Neural cell (in vitro differentiated cells): ENCODE measurements around the gene CYP11A1. TPM values are rescaled to one million over a fixed set of nuclear protein-coding genes. Genes with fewer than 3 reads are reported as not detected.

Experiments used
- H2AFZ ChIP-seq: fragments of 200-600, 300-800 bp; sonication (generic), shearing (Covaris generic); 2 replicates; pipeline ENCODE4 v1.6.0; 2014; ENCODE audit warnings: low read depth, mild to moderate bottlenecking, antibody characterized with exemption, low read length, moderate library complexity
- H3F3A ChIP-seq: fragments of 200-600 bp; shearing (Covaris generic); 2 replicates; pipeline ENCODE4 v1.6.1; 2016; ENCODE audit warnings: mild to moderate bottlenecking, moderate library complexity, mixed read lengths, antibody characterized with exemption, low read length; ENCODE audit not compliant: insufficient read depth, poor library complexity, severe bottlenecking
- H3K27ac ChIP-seq: fragments of 200-600, 300-800 bp; sonication (generic), shearing (Covaris generic); 2 replicates; pipeline ENCODE4 v1.5.1; 2014; ENCODE audit warnings: mild to moderate bottlenecking, low read length, moderate library complexity
- H3K27me3 ChIP-seq: fragments of 300-800, 200-600 bp; sonication (generic), shearing (Covaris generic); 2 replicates; pipeline ENCODE4 v1.6.0; 2014; ENCODE audit warnings: mild to moderate bottlenecking, low read depth, low read length, moderate library complexity; ENCODE audit not compliant: insufficient read depth
- H3K36me3 ChIP-seq: fragments of 300-800, 200-600 bp; sonication (generic), shearing (Covaris generic); 2 replicates; pipeline ENCODE4 v1.5.1; 2014; ENCODE audit warnings: mild to moderate bottlenecking, antibody characterized with exemption, low read length, moderate library complexity; ENCODE audit not compliant: insufficient read depth
- H3K4me2 ChIP-seq: fragments of 300-800, 200-600 bp; sonication (generic), shearing (Covaris generic); 2 replicates; pipeline ENCODE4 v1.6.0; 2014; ENCODE audit warnings: mild to moderate bottlenecking, low read length
- H3K4me3 ChIP-seq: fragments of 300-800, 200-600 bp; sonication (generic), shearing (Covaris generic); 2 replicates; pipeline ENCODE4 v1.5.1; 2014; ENCODE audit warnings: mild to moderate bottlenecking, low read length, moderate library complexity
- H3K79me2 ChIP-seq: fragments of 200-600 bp; shearing (Covaris generic); replicated peaks from 2 replicates; pipeline ENCODE4 v1.6.0; 2014; ENCODE audit warnings: mild to moderate bottlenecking, low read length, moderate library complexity; ENCODE audit not compliant: insufficient read depth
- H3K9ac ChIP-seq: fragments of 300-800, 200-600 bp; sonication (generic), shearing (Covaris generic); 2 replicates; pipeline ENCODE4 v1.6.1; 2016; ENCODE audit warnings: mild to moderate bottlenecking, low read length, mixed read lengths
- H3K9me2 ChIP-seq: fragments of 200-600 bp; shearing (Covaris generic); 2 replicates; pipeline ENCODE4 v1.6.1; 2016; ENCODE audit warnings: mild to moderate bottlenecking, low read length, mixed read lengths; ENCODE audit not compliant: insufficient read depth
- H3K9me3 ChIP-seq: fragments of 200-600, 300-800 bp; sonication (generic), shearing (Covaris generic); 2 replicates; pipeline ENCODE4 v1.6.1; 2016; ENCODE audit warnings: mild to moderate bottlenecking, mixed run types, low read length, moderate library complexity, mixed read lengths
- H4K20me1 ChIP-seq: fragments of 200-600 bp; shearing (Covaris generic); 2 replicates; pipeline ENCODE4 v1.6.1; 2016; ENCODE audit warnings: mild to moderate bottlenecking, mixed run types; ENCODE audit not compliant: insufficient read depth
- CTCF ChIP-seq: fragments of 450-650 bp; IDR thresholded peaks from 2 replicates; pipeline ENCODE4 v1.5.1; 2014; ENCODE audit warnings: antibody characterized with exemption, mild to moderate bottlenecking, moderate library complexity; ENCODE audit not compliant: poor library complexity, severe bottlenecking
- EP300 ChIP-seq: fragments of 450-650 bp; conservative IDR thresholded peaks from 2 replicates; pipeline ENCODE4 v1.6.1; 2014; ENCODE audit warnings: antibody characterized with exemption, mild to moderate bottlenecking, moderate library complexity; ENCODE audit not compliant: poor library complexity, severe bottlenecking
- EZH2 ChIP-seq: fragments of 200-600, 300-800 bp; shearing (Covaris generic), sonication (generic); IDR thresholded peaks from 2 replicates; pipeline ENCODE4 v1.6.1; 2014; ENCODE audit warnings: antibody characterized with exemption, low read length, borderline replicate concordance, mild to moderate bottlenecking; ENCODE audit not compliant: insufficient read depth, poor library complexity, severe bottlenecking
- MXI1 ChIP-seq: fragments of 450-650 bp; conservative IDR thresholded peaks from 2 replicates; pipeline ENCODE4 v1.6.1; 2014; ENCODE audit warnings: antibody characterized with exemption, mild to moderate bottlenecking; ENCODE audit not compliant: poor library complexity, severe bottlenecking
- POLR2AphosphoS5 ChIP-seq: IDR thresholded peaks from 2 replicates; pipeline ENCODE4 v1.6.1; 2012
- RAD21 ChIP-seq: fragments of 450-650 bp; conservative IDR thresholded peaks from 2 replicates; pipeline ENCODE4 v1.6.1; 2014; ENCODE audit warnings: antibody characterized with exemption, mild to moderate bottlenecking, moderate library complexity
- REST ChIP-seq: IDR thresholded peaks from 2 replicates; pipeline ENCODE4 v1.6.1; 2012; ENCODE audit warnings: borderline replicate concordance
- SMC3 ChIP-seq: fragments of 450-650 bp; conservative IDR thresholded peaks from 2 replicates; pipeline ENCODE4 v1.6.1; 2014; ENCODE audit warnings: antibody characterized with exemption, mild to moderate bottlenecking, moderate library complexity; ENCODE audit not compliant: poor library complexity
- TAF1 ChIP-seq: IDR thresholded peaks from 2 replicates; pipeline ENCODE4 v1.6.1; 2012; ENCODE audit warnings: low read depth
- polyA plus RNA-seq: library from polyadenylated mRNA; depleted of rRNA; stranded (reverse); fragments of >200 nt; gene quantifications from 2 replicates; pipeline ENCODE4 v1.2.3, GENCODE V29; 2014

The CYP11A1 gene
- polyA plus RNA-seq, 1 donor from 2014 or later: not detected

GRCh38 chr15:74297887-74298286 lies 69.6 kb downstream of the CYP11A1 start:
- no peak overlapping the region for H3K4me3 ChIP-seq
- H3K9me2 ChIP-seq: no peaks in the 10 kb centered on the region
- H2AFZ ChIP-seq: no peak overlapping the region
- no peaks in the 10 kb centered on the region for H3K9me3 ChIP-seq
- no peak overlapping the region for H3K4me2 ChIP-seq
- no peaks in the 10 kb centered on the region for H3K27me3 ChIP-seq
- no peaks in the 10 kb centered on the region for H4K20me1 ChIP-seq
- no peaks in the 10 kb centered on the region for H3K36me3 ChIP-seq
- peak overlapping the region; percentile 15 for H3K27ac ChIP-seq
- H3F3A ChIP-seq: no peaks in the 10 kb centered on the region
- TF ChIP-seq EP300 (no peak), CTCF (no peak), POLR2AphosphoS5 (no peak), MXI1 (no peak), REST (no peak), EZH2 (no peak), SMC3 (no peak), RAD21 (no peak), TAF1 (no peak)
- H3K79me2 ChIP-seq: no peaks in the 10 kb centered on the region
- no peak overlapping the region for H3K9ac ChIP-seq

GRCh38 chr15:74295800-74296199 lies 71.6 kb downstream of the CYP11A1 start:
- Histone ChIP-seq H3K79me2 (no peaks in the 10 kb centered on the region), H3K36me3 (no peaks in the 10 kb centered on the region), H3K9me3 (no peaks in the 10 kb centered on the region), H3F3A (peaks cover 1% of the 10 kb centered on the region), H3K9me2 (no peaks in the 10 kb centered on the region), H3K27ac (no peak overlapping the region), H3K4me3 (no peak overlapping the region), H3K4me2 (no peak overlapping the region), H4K20me1 (no peaks in the 10 kb centered on the region), H3K27me3 (no peaks in the 10 kb centered on the region), H2AFZ (no peak overlapping the region), H3K9ac (no peak overlapping the region)
- no peak for TF ChIP-seq EZH2
- no peak for TF ChIP-seq POLR2AphosphoS5
- TF ChIP-seq TAF1: no peak
- TF ChIP-seq SMC3: no peak
- no peak for TF ChIP-seq CTCF
- TF ChIP-seq RAD21: no peak
